MM.1S (cell line): ENCODE data around the gene HSF2BP.
"Not testable (repeated sequence)": the region's sequence is repeated elsewhere in the genome, so short reads cannot be mapped to it uniquely, and the experiment has no call there.

ENCODE experiments used
- EZH2 ChIP-seq: fragments of 300-600 bp; sonication (generic); optimal IDR thresholded peaks from 2 replicates; pipeline ENCODE3; 2017; ENCODE audit warnings: low read depth, mild to moderate bottlenecking, antibody characterized with exemption, low read length, mixed read lengths
- EZH2phosphoT487 ChIP-seq: fragments of 300-600 bp; sonication (generic); IDR thresholded peaks from 2 replicates; pipeline ENCODE4 v1.6.1; 2018; ENCODE audit warnings: antibody characterized with exemption, low read length
- TF ChIP-seq, protein P1 (sequence below): fragments of 300-600 bp; sonication (generic); IDR thresholded peaks from 2 replicates; pipeline ENCODE4 v1.5.1; 2016; ENCODE audit warnings: antibody characterized with exemption, low read length, mixed read lengths

DNA sequence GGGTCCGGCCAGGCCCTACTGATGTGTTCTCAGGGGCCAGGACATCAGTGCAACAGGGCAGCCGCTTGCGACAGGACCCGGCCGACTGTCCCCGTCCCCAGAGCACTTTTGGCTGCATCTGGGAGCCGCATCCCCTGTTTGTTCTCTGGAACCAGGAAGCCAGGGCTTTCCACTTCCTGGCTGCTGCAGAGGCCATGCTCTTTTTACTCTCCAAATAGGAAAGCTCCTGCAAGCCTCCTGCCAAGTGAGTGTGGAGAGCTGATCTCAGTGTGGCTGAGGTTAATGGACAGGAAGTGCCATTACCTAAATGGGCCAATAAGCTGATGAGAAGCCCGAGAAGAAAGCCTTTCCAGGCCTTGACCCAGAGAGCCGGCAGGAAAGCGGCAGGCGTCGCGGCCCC is 180.1 kb downstream of the HSF2BP start:
- TF ChIP-seq, protein P1, sequence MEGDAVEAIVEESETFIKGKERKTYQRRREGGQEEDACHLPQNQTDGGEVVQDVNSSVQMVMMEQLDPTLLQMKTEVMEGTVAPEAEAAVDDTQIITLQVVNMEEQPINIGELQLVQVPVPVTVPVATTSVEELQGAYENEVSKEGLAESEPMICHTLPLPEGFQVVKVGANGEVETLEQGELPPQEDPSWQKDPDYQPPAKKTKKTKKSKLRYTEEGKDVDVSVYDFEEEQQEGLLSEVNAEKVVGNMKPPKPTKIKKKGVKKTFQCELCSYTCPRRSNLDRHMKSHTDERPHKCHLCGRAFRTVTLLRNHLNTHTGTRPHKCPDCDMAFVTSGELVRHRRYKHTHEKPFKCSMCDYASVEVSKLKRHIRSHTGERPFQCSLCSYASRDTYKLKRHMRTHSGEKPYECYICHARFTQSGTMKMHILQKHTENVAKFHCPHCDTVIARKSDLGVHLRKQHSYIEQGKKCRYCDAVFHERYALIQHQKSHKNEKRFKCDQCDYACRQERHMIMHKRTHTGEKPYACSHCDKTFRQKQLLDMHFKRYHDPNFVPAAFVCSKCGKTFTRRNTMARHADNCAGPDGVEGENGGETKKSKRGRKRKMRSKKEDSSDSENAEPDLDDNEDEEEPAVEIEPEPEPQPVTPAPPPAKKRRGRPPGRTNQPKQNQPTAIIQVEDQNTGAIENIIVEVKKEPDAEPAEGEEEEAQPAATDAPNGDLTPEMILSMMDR = not testable (repeated sequence)
- TF ChIP-seq EZH2, EZH2phosphoT487: not testable (repeated sequence)
